GM18873 (cell line): ENCODE data around the gene EPO.
"Not testable (repeated sequence)": the region's sequence is repeated elsewhere in the genome, so short reads cannot be mapped to it uniquely, and the experiment has no call there.

Source experiments
- ATAC-seq: cut with Tn5 transposase; IDR thresholded peaks from one replicate; pipeline ENCODE4 v1.9.1; 2021; ENCODE audit warnings: mild to moderate bottlenecking, moderate library complexity, moderate number of reproducible peaks; ENCODE audit not compliant: unreplicated experiment, low FRiP score

EPO gene

DNA sequence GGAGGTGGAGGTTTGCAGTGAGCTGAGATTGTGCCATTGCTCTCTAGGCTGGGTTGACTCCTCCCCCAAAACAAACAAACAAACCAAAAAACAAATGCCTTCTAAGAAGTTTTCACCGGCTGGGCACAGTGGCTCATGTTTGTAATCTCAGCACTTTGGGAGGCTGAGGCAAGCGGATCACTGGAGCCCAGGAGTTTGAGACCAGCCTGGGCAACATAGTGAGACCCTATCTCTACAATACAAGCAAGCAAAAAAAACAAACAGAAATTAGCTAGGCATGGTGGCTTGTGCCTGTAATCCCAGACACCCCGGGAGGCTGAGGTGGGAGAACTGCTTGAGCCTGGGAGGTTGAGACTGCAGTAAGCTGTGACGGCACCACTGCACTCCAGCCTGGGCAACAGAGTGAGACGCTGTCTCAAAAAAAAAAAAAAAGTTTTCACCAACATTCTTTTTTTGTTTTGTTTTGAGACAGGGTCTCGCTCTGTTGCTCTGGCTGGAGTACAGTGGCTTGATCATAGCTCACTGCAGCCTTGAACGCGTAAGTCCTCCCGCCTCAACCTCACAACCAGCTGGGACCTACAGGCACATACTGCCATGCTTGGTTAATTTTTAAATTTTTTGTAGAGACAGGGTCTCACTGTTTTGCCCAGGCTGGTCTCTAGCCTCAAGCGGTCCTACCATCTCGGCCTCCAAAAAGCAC lies 11.8 kb downstream of the EPO start:
- ATAC-seq = no peak

DNA sequence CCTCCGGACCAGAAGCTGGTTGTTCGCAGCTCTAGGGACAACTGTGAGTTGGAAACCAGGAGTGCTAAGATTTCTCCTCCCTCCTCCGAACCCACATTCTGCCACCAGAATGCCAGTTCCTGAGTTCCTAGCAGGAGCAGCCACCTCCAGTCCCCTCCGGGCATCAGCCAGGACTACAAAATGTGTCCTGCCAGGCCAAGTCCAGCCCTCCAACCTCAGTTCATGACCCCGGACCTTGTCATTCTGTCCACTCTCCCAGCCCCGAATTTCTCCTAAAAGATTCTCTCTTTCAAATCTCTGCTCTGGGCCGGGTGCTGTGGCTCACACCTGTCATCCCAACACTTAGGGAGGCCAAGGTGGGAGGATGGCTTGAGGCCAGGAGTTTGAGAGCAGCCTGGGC lies 15.5 kb downstream of the EPO start:
- ATAC-seq = no peak

DNA sequence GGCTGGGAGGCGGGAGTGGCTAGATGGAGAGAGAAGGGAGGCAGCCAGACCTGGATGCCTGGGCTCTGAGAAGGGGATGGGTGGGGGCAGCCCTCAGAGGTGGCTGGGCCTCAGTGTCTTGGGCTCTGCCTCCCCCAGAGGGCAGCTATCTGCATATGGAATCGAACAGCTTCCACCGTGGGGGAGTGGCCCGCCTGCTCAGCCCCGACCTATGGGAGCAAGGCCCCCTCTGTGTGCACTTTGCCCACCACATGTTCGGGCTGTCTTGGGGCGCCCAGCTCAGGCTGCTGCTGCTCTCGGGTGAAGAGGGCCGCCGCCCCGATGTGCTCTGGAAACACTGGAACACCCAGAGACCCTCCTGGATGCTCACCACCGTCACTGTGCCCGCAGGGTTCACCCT lies 16.4 kb downstream of the EPO start:
- no peak for ATAC-seq

- no peak for ATAC-seq
Measured at GRCh38 chr7:100739934-100740333, 19.7 kb downstream of the EPO start.

DNA sequence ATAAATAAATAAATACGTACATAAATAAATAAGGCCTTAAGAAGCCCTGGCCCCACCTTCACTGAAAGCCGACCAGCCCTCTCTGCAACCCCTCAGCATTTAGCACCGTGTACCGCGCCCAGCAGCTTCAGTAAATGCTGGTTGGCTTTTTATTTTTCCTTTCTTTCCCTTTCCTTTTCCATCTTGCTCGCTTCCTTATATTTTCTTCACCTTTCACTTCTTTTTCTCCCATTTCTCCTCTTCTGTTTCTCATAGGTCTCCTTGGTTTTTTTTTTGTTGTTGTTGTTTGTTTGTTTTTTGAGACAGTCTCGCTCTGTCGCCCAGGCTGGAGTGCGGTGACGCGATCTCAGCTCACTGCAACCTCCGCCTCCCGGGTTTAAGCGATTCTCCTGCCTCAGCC lies 24.3 kb downstream of the EPO start:
- no peak for ATAC-seq

DNA sequence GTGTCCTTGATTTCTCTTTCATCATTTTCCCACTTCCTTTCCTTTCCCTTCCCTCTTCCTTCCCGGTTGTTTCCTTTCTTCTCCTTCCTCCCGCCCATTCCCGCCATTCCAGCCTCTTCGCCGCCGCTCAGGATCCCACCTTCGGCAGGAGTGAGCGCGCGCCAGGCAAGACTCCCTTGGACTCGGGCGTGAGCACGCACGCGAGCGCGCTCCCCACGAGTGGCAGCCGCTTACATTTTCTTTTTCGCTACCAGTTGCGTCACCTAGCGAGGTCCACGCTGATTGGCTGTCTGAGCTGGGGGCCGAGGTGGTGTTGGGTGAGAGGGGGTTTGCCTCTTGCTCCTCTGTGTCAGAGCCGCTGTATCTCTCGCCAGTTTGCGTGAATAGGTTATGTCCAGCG lies 24.9 kb downstream of the EPO start:
- ATAC-seq = no peak

DNA sequence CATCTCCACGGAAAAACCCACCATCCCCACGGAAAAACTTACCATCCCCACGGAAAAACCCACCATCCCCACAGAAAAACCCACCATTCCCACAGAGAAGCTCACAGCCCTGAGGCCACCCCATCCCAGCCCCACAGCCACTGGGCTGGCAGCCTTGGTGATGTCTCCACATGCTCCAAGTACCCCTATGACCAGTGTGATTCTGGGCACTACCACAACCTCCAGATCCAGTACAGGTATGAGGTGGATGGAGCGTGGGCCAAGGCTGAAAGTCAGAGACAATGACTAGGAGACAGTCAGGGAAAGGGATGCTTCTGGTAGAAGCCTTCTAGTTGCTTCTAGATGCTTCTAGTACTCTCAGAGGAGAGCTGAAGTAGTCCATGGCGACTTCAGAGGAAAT lies 32.7 kb downstream of the EPO start:
- no peak for ATAC-seq

GRCh38 chr7:100753750-100754149 lies 33.5 kb downstream of the EPO start:
- ATAC-seq = no peak

- ATAC-seq = no peak
Measured at GRCh38 chr7:100759357-100760171, 39.3 kb downstream of the EPO start.

- not testable (repeated sequence) for ATAC-seq
Measured at GRCh38 chr7:100762841-100763240, 42.6 kb downstream of the EPO start.

DNA sequence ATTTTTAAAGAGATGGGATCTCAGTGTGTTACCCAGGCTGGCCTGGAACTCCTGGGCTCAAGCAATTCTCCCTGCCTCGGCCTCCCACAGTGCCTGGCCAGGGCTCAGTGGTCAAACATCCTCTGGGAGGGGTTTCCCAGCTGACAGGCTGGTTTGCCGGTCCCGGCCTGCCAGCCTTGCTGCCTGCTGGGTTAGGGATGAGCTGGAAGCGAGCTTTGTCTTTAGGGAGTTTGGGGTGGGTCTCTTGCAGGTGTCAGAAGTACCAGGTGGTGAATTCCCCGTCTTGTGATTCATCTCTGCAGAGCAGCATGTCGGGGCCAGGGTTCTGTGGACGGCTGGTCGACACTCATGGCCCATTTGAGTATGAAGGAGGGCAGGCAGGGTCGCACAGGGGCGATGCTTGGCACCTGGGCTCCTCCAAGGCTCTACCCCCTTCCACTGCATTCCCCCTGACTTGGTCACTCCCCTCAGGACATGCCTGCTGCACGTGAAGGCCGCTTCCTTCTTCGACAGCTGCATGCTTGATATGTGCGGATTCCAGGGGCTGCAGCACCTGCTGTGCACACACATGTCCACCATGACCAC lies 43.4 kb downstream of the EPO start:
- ATAC-seq = no peak

GRCh38 chr7:100764841-100765240 lies 44.6 kb downstream of the EPO start:
- ATAC-seq = no peak

- ATAC-seq = no peak
Measured at GRCh38 chr7:100765250-100765649, 45.0 kb downstream of the EPO start.

DNA sequence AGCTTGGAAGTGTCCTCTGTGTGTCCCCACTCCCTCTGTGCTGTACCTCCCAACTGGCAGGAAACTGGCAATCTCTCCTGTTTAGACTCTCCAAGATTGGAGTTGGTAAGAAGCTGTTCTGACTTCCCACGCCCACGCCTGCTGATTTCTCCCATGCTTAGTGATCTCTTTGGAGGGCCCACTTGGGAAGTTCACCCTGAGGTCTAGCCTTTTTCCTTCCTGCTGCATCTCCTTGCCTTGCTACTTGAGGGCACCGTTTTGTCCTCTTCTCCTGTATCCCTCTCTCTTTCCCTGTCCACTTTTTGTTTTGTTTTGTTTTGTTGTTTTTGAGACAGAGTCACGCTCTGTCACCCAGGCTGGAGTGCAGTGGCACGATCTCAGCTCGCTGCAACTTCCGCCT lies 48.5 kb downstream of the EPO start:
- no peak for ATAC-seq
